DND-41 (cell line): ENCODE results near the gene TBX2.

Experiments
- CTCF ChIP-seq: IDR thresholded peaks from 2 replicates; pipeline ENCODE4 v1.5.1; 2012; ENCODE audit warnings: borderline replicate concordance, low read length, moderate library complexity, mild to moderate bottlenecking; ENCODE audit not compliant: poor library complexity, severe bottlenecking; ENCODE audit errors: extremely low read depth
- EZH2 ChIP-seq: IDR thresholded peaks from 3 replicates; pipeline ENCODE4 v1.6.1; 2012; ENCODE audit warnings: borderline replicate concordance, low read depth, mild to moderate bottlenecking, moderate library complexity, low read length, inconsistent platforms; ENCODE audit not compliant: severe bottlenecking

GRCh38 chr17:61452301-61453290 lies 53.0 kb downstream of the TBX2 start, which contains the start of gene TBX4:
- TF ChIP-seq CTCF (no peak), EZH2 (no peak)
